Parathyroid adenoma (tissue), 2 donors: Measurements from ENCODE around the gene USB1.
A peak's percentile ranks its signal among the peaks of the same experiment; 100 is the strongest.

Experiments used
- H2AFZ ChIP-seq: fragments of 300-600 bp; sonication (generic); one replicate; pipeline ENCODE4 v1.7.0; 2017; ENCODE audit warnings: antibody characterized with exemption, mild to moderate bottlenecking
- H3K27ac ChIP-seq: fragments of 300-600 bp; sonication (generic); one replicate; pipeline ENCODE4 v1.7.0; 2017
- H3K27me3 ChIP-seq: fragments of 300-600 bp; sonication (generic); one replicate; pipeline ENCODE4 v1.7.0; 2017; ENCODE audit warnings: low read length; ENCODE audit not compliant: control insufficient read depth, insufficient read depth
- H3K36me3 ChIP-seq: fragments of 300-600 bp; sonication (generic); one replicate; pipeline ENCODE4 v1.7.0; 2017; ENCODE audit warnings: low read length; ENCODE audit not compliant: control insufficient read depth, insufficient read depth
- H3K4me1 ChIP-seq: fragments of 300-600 bp; sonication (generic); one replicate; pipeline ENCODE4 v1.7.0; 2017; ENCODE audit warnings: control low read depth
- H3K4me2 ChIP-seq: fragments of 300-600 bp; sonication (generic); one replicate; pipeline ENCODE4 v1.7.0; 2017; ENCODE audit warnings: low read length
- H3K4me3 ChIP-seq: fragments of 300-600 bp; sonication (generic); one replicate; pipeline ENCODE4 v1.7.0; 2017; ENCODE audit warnings: low read depth, low read length
- H3K79me2 ChIP-seq: fragments of 300-600 bp; sonication (generic); one replicate; pipeline ENCODE4 v1.7.0; 2017; ENCODE audit warnings: control low read depth
- H3K9ac ChIP-seq: fragments of 300-600 bp; sonication (generic); one replicate; pipeline ENCODE4 v1.7.0; 2017; ENCODE audit warnings: mild to moderate bottlenecking
- H3K9me3 ChIP-seq: fragments of 300-600 bp; sonication (generic); one replicate; pipeline ENCODE4 v1.7.0; 2017; ENCODE audit warnings: low read length; ENCODE audit not compliant: control insufficient read depth
- TF ChIP-seq, protein P1 (sequence below): fragments of 300-600 bp; sonication (generic); IDR thresholded peaks from one replicate; pipeline ENCODE4 v1.7.0; 2017; ENCODE audit warnings: antibody characterized with exemption, mild to moderate bottlenecking
- donor health status: primary hyperparathyroidism.

USB1 gene

DNA sequence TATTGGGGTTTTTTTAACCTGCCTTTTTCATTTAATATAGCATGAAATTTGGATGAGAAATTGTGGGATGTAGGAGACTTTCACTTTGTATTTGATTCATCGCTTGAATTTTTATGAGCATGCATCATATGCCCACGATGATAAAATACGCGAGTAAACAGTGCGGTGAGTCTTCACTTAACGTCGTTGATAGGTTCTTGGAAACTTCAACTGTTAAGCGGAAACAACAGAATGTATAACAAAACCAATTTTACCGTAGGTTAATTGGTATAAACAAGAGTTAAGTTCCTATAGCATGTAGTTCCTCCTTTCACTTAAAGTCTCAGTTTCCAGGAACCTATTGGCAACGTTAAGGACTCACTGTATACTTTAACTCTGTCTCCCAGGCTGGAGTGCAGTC, 53.1 kb downstream of the USB1 start:
- no peak overlapping the region for H3K4me3 ChIP-seq
- H3K27ac ChIP-seq = no peak overlapping the region
- no peaks in the 10 kb centered on the region for H3K4me1 ChIP-seq
- no peak overlapping the region for H2AFZ ChIP-seq
- no peaks in the 10 kb centered on the region for H3K36me3 ChIP-seq
- no peaks in the 10 kb centered on the region for H3K79me2 ChIP-seq
- H3K9ac ChIP-seq = no peak overlapping the region
- TF ChIP-seq, protein P1, sequence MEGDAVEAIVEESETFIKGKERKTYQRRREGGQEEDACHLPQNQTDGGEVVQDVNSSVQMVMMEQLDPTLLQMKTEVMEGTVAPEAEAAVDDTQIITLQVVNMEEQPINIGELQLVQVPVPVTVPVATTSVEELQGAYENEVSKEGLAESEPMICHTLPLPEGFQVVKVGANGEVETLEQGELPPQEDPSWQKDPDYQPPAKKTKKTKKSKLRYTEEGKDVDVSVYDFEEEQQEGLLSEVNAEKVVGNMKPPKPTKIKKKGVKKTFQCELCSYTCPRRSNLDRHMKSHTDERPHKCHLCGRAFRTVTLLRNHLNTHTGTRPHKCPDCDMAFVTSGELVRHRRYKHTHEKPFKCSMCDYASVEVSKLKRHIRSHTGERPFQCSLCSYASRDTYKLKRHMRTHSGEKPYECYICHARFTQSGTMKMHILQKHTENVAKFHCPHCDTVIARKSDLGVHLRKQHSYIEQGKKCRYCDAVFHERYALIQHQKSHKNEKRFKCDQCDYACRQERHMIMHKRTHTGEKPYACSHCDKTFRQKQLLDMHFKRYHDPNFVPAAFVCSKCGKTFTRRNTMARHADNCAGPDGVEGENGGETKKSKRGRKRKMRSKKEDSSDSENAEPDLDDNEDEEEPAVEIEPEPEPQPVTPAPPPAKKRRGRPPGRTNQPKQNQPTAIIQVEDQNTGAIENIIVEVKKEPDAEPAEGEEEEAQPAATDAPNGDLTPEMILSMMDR = no peak
- no peaks in the 10 kb centered on the region for H3K27me3 ChIP-seq
- H3K4me2 ChIP-seq = no peak overlapping the region
- no peaks in the 10 kb centered on the region for H3K9me3 ChIP-seq

GRCh38 chr16:58056580-58056979, 55.4 kb downstream of the USB1 start:
- H3K4me2 ChIP-seq = no peak overlapping the region
- H3K4me1 ChIP-seq = no peaks in the 10 kb centered on the region
- no peaks in the 10 kb centered on the region for H3K9me3 ChIP-seq
- no peaks in the 10 kb centered on the region for H3K36me3 ChIP-seq
- TF ChIP-seq, protein P1 = no peak
- H2AFZ ChIP-seq = no peak overlapping the region
- H3K27ac ChIP-seq = no peak overlapping the region
- no peaks in the 10 kb centered on the region for H3K27me3 ChIP-seq
- H3K4me3 ChIP-seq = no peak overlapping the region
- no peaks in the 10 kb centered on the region for H3K79me2 ChIP-seq
- no peak overlapping the region for H3K9ac ChIP-seq

GRCh38 chr16:58057121-58057520, 55.9 kb downstream of the USB1 start:
- TF ChIP-seq, protein P1 = no peak
- H3K9me3 ChIP-seq = no peaks in the 10 kb centered on the region
- H3K27me3 ChIP-seq = no peaks in the 10 kb centered on the region
- H3K4me1 ChIP-seq = no peaks in the 10 kb centered on the region
- H3K36me3 ChIP-seq = no peaks in the 10 kb centered on the region
- no peak overlapping the region for H3K4me2 ChIP-seq
- H3K27ac ChIP-seq = no peak overlapping the region
- no peak overlapping the region for H3K9ac ChIP-seq
- H3K4me3 ChIP-seq = no peak overlapping the region
- no peak overlapping the region for H2AFZ ChIP-seq
- H3K79me2 ChIP-seq = no peaks in the 10 kb centered on the region

GRCh38 chr16:58057784-58058183, 56.6 kb downstream of the USB1 start:
- Histone ChIP-seq H3K4me1 (no peaks in the 10 kb centered on the region), H3K9ac (no peak overlapping the region), H3K4me3 (no peak overlapping the region), H2AFZ (no peak overlapping the region), H3K27me3 (no peaks in the 10 kb centered on the region), H3K79me2 (no peaks in the 10 kb centered on the region), H3K4me2 (no peak overlapping the region), H3K9me3 (no peaks in the 10 kb centered on the region), H3K36me3 (no peaks in the 10 kb centered on the region), H3K27ac (no peak overlapping the region)
- TF ChIP-seq, protein P1 = no peak

- Histone ChIP-seq H3K4me3 (no peak overlapping the region), H3K79me2 (no peaks in the 10 kb centered on the region), H3K27ac (no peak overlapping the region), H2AFZ (peak overlapping the region; percentile 86), H3K4me1 (no peaks in the 10 kb centered on the region), H3K9me3 (no peaks in the 10 kb centered on the region), H3K27me3 (no peaks in the 10 kb centered on the region), H3K36me3 (no peaks in the 10 kb centered on the region), H3K4me2 (no peak overlapping the region), H3K9ac (no peak overlapping the region)
- TF ChIP-seq, protein P1 = no peak
Observed at GRCh38 chr16:58062821-58063220, 61.6 kb downstream of the USB1 start.
